ENCODE data around the gene ZNF668. TPM values are rescaled to one million over a fixed set of nuclear protein-coding genes. Genes with fewer than 3 reads are reported as not detected.

ZNF668 gene
- total RNA-seq, 1 donor from 2014 or later, result 13.6 TPM

DNA sequence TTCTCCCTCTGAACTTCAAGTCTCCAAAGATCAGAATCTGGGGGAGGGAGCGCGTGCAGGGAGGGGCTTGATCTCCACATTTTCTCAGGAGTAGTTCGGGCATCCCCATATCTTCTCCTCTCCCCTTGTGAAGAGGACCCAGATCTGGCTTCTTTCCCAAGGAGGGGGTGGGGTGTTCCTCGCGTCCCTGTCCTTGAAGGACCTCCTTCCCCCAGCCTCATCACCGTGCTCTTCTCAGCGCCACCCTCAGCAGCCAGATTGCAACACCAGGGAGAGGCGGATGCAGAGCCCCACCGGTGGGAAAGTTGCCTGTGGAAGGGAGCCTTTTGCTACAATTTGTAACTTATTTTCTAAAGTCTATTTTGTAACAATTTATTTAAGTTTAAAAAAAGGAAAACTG lies 9.0 kb upstream of the ZNF668 start:
- DNase-seq (ENCODE audit: low spot score), result no peak
- TF ChIP-seq, protein P1, sequence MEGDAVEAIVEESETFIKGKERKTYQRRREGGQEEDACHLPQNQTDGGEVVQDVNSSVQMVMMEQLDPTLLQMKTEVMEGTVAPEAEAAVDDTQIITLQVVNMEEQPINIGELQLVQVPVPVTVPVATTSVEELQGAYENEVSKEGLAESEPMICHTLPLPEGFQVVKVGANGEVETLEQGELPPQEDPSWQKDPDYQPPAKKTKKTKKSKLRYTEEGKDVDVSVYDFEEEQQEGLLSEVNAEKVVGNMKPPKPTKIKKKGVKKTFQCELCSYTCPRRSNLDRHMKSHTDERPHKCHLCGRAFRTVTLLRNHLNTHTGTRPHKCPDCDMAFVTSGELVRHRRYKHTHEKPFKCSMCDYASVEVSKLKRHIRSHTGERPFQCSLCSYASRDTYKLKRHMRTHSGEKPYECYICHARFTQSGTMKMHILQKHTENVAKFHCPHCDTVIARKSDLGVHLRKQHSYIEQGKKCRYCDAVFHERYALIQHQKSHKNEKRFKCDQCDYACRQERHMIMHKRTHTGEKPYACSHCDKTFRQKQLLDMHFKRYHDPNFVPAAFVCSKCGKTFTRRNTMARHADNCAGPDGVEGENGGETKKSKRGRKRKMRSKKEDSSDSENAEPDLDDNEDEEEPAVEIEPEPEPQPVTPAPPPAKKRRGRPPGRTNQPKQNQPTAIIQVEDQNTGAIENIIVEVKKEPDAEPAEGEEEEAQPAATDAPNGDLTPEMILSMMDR (IDR thresholded peaks at IDR 0.05; ENCODE audit: unreplicated experiment), result no peak

DNA sequence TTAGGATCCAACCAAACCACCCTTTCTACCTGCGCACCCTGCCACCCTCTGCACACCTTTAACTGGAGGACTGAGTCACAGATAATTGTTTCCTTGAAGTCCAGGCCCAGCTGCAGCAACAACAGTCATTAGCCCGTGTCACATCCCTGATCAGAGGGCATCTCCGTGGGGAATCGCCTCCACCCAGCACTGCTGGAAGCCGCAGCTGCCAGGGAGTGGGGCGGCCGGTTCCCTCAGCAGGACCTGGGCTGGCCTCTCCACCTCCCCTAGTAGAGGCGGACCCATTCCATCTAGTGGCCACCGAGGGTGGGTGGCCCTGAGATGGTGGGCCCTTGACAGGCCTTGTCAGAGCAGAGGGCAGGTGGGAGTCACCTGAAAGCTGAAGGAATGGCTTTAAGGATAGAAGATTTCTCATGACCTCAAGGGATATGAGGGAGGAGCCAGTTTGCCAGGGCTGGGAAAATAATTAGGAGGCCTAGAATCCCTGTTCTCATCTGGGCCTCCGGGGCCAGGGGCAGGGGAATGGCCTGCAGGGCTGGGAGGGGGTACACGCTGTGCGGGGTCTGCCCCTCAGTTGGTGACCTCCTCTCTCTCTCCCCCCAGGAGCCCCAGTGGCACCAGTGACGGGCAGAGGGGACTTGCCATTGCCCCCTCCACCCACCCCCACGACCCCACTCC lies 8.5 kb upstream of the ZNF668 start:
- Mint-ChIP-seq H3K4me1 (ENCODE audit: unreplicated experiment) (peaks cover 2% of the 10 kb centered on the region), H3K27me3 (ENCODE audit: unreplicated experiment) (peaks cover 29% of the 10 kb centered on the region), H3K9me3 (ENCODE audit: unreplicated experiment) (no peaks in the 10 kb centered on the region), H3K27ac (ENCODE audit: unreplicated experiment) (peak overlapping the region; percentile 44), H3K4me3 (ENCODE audit: unreplicated experiment) (peak overlapping the region; percentile 40), H3K36me3 (ENCODE audit: low read depth, unreplicated experiment) (peaks cover 31% of the 10 kb centered on the region)
- no peak for DNase-seq (ENCODE audit: low spot score)
- TF ChIP-seq, protein P1 (IDR thresholded peaks at IDR 0.05; ENCODE audit: unreplicated experiment), result no peak

More for the DNA sequence above, 9.0 kb upstream of the ZNF668 start:
- peaks cover 2% of the 10 kb centered on the region for H3K4me1 Mint-ChIP-seq (ENCODE audit: unreplicated experiment)
- peaks cover 26% of the 10 kb centered on the region for H3K27me3 Mint-ChIP-seq (ENCODE audit: unreplicated experiment)
- H3K9me3 Mint-ChIP-seq (ENCODE audit: unreplicated experiment), result no peaks in the 10 kb centered on the region
- no peak overlapping the region for H3K4me3 Mint-ChIP-seq (ENCODE audit: unreplicated experiment)
- peaks cover 28% of the 10 kb centered on the region for H3K36me3 Mint-ChIP-seq (ENCODE audit: low read depth, unreplicated experiment)
- H3K27ac Mint-ChIP-seq (ENCODE audit: unreplicated experiment), result no peak overlapping the region

DNA sequence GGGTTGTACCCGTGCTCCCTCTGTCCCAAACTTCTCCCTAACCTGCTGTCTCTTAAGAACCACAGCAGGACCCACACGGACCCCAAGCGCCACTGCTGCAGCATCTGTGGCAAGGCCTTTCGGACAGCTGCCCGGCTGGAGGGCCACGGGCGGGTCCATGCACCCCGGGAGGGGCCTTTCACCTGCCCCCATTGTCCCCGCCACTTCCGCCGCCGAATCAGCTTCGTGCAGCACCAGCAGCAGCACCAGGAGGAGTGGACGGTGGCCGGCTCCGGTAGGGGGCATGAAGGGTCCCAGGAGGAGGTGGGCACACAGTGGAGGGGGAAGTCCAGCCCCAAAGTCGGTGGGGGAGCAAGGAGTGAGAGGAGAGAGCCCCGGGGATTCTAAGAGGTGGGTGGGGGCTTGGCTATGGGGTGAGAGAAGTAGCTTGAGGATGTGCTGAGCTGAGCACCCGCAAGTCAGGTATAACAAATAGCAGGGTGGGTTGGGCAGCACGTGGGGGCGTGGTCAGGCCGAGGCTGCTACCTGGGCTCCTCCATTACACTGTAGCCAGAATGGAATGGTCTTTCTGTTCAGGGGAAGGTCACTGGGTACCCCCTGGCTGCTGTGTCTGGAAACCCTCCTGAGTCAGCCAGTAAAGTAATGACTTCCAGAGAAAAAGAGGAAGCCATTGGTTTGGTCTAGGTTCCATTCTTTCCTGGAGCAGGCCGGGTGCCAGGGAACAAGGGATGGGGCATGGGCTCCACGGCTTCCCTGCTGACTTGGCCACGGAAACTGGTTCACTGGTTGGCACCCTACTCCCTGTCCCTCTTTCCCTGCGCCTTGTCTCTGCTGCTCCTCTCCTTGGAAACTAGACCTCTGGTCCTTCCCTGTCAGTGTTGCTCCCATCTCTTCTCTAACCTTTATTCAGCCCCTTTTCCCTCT lies 7.7 kb upstream of the ZNF668 start:
- Mint-ChIP-seq H3K9me3 (ENCODE audit: unreplicated experiment) (no peaks in the 10 kb centered on the region), H3K27me3 (ENCODE audit: unreplicated experiment) (peaks cover 26% of the 10 kb centered on the region), H3K4me3 (ENCODE audit: unreplicated experiment) (peak overlapping the region; percentile 40), H3K4me1 (ENCODE audit: unreplicated experiment) (peaks cover 2% of the 10 kb centered on the region), H3K27ac (ENCODE audit: unreplicated experiment) (peak overlapping the region; percentile 44), H3K36me3 (ENCODE audit: low read depth, unreplicated experiment) (peaks cover 31% of the 10 kb centered on the region)
- TF ChIP-seq, protein P1 (IDR thresholded peaks at IDR 0.05; ENCODE audit: unreplicated experiment), result no peak
- DNase-seq (ENCODE audit: low spot score), result no peak

DNA sequence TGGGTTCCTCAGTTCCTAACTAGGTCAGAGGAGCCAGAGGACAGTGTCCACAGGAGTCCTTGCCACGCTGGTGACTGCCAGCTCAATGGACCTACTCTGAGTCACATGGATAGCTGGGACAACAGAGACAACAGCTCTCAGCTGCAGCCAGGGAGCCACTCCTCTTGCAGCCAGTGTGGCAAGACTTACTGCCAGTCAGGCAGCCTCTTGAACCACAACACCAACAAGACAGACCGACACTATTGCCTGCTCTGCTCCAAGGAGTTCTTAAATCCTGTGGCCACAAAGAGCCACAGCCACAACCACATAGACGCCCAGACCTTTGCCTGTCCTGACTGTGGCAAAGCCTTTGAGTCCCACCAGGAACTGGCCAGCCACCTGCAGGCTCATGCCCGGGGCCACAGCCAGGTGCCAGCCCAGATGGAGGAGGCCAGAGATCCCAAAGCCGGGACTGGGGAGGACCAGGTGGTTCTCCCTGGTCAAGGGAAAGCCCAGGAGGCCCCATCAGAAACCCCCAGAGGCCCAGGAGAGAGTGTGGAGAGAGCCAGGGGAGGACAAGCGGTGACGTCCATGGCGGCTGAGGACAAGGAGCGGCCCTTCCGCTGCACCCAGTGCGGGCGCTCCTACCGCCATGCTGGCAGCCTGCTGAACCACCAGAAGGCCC lies 6.8 kb upstream of the ZNF668 start:
- no peak for DNase-seq (ENCODE audit: low spot score)
- peaks cover 2% of the 10 kb centered on the region for H3K4me1 Mint-ChIP-seq (ENCODE audit: unreplicated experiment)
- TF ChIP-seq, protein P1 (IDR thresholded peaks at IDR 0.05; ENCODE audit: unreplicated experiment), result no peak
- no peaks in the 10 kb centered on the region for H3K9me3 Mint-ChIP-seq (ENCODE audit: unreplicated experiment)
- no peak overlapping the region for H3K4me3 Mint-ChIP-seq (ENCODE audit: unreplicated experiment)
- H3K27ac Mint-ChIP-seq (ENCODE audit: unreplicated experiment), result no peak overlapping the region
- peaks cover 21% of the 10 kb centered on the region for H3K27me3 Mint-ChIP-seq (ENCODE audit: unreplicated experiment)
- H3K36me3 Mint-ChIP-seq (ENCODE audit: low read depth, unreplicated experiment), result peaks cover 31% of the 10 kb centered on the region

Data from endothelial cell (in vitro differentiated cells).